IMR-90 (cell line): ENCODE measurements around the gene ST6GALNAC5. TPM values are rescaled to one million over a fixed set of nuclear protein-coding genes. Genes with fewer than 3 reads are reported as not detected.

Source experiments
- ATAC-seq: fragments of 200-7000 bp; cut with Tn5 transposase; 2 replicates; pipeline ENCODE4 v1.9.1; 2020; ENCODE audit warnings: low read depth, mild to moderate bottlenecking, moderate library complexity
- BruUV-seq: library from RNA; stranded (reverse); fragments of 400-500 nt; replicated peaks from 2 replicates; lab custom pipeline; 2021; lab: Mats Ljungman, UMichigan
- CTCF ChIA-PET: fragments of 300-600 bp; formaldehyde crosslinking; extraction: SDS; loops from one replicate; lab custom pipeline; 2021; ENCODE audit warnings: antibody characterized with exemption; lab: Yijun Ruan, JAX
- POLR2A ChIA-PET: fragments of 300-600 bp; sonication (Branson Sonifier 250); formaldehyde crosslinking; loops from one replicate; lab custom pipeline; 2022; ENCODE audit warnings: antibody characterized with exemption; ENCODE audit not compliant: unreplicated experiment; lab: Charles Lee
- DNase-seq: peaks from one replicate; pipeline ENCODE4 v3.0.0; 2013
- H2AFZ ChIP-seq: replicated peaks from 2 replicates; pipeline ENCODE3; 2013; ENCODE audit warnings: low read length, mild to moderate bottlenecking; ENCODE audit not compliant: poor library complexity
- H2AK5ac ChIP-seq: 2 replicates; pipeline ENCODE4 v1.6.1; 2013; ENCODE audit warnings: low read depth, low read length, inconsistent platforms
- H2AK9ac ChIP-seq: replicated peaks from 2 replicates; pipeline ENCODE3; 2013; ENCODE audit warnings: mild to moderate bottlenecking, low read depth, low read length, moderate library complexity; ENCODE audit not compliant: poor library complexity
- H2BK120ac ChIP-seq: 2 replicates; pipeline ENCODE4 v1.6.1; 2013; ENCODE audit warnings: low read depth, low read length, inconsistent platforms
- H2BK15ac ChIP-seq: 3 replicates; pipeline ENCODE4 v1.6.1; 2013; ENCODE audit warnings: low read depth, low read length, inconsistent platforms
- H2BK20ac ChIP-seq: 2 replicates; pipeline ENCODE4 v1.6.1; 2013; ENCODE audit warnings: low read depth, mild to moderate bottlenecking, inconsistent platforms, low read length, moderate library complexity
- H2BK5ac ChIP-seq: 2 replicates; pipeline ENCODE4 v1.6.1; 2013; ENCODE audit warnings: mild to moderate bottlenecking, low read depth, low read length, inconsistent platforms; ENCODE audit not compliant: poor library complexity, severe bottlenecking
- H3K14ac ChIP-seq: replicated peaks from 2 replicates; pipeline ENCODE4 v1.6.1; 2013; ENCODE audit warnings: low read depth, low read length, inconsistent platforms
- H3K18ac ChIP-seq: 2 replicates; pipeline ENCODE4 v1.6.1; 2013; ENCODE audit warnings: low read depth, low read length, control low read depth
- H3K23ac ChIP-seq: 2 replicates; pipeline ENCODE4 v1.6.1; 2013; ENCODE audit warnings: low read depth, low read length, inconsistent platforms
- H3K27ac ChIP-seq: 2 replicates; pipeline ENCODE4 v1.5.1; 2013; ENCODE audit warnings: mild to moderate bottlenecking, control low read depth, low read length; ENCODE audit not compliant: insufficient read depth
- H3K27me3 ChIP-seq: 2 replicates; pipeline ENCODE4 v1.6.1; 2013; ENCODE audit warnings: low read length; ENCODE audit not compliant: control insufficient read depth, insufficient read depth
- H3K36me3 ChIP-seq: 2 replicates; pipeline ENCODE4 v1.6.1; 2013; ENCODE audit warnings: low read length, mixed read lengths; ENCODE audit not compliant: control insufficient read depth, insufficient read depth
- H3K4ac ChIP-seq: 2 replicates; pipeline ENCODE4 v1.6.1; 2013; ENCODE audit warnings: low read depth, low read length, inconsistent platforms
- H3K4me1 ChIP-seq: 2 replicates; pipeline ENCODE4 v1.6.1; 2013; ENCODE audit warnings: low read length, mixed read lengths; ENCODE audit not compliant: control insufficient read depth, insufficient read depth
- H3K4me2 ChIP-seq: 2 replicates; pipeline ENCODE4 v1.6.1; 2013; ENCODE audit warnings: low read depth, mild to moderate bottlenecking, control low read depth, low read length, moderate library complexity
- H3K4me3 ChIP-seq: 2 replicates; pipeline ENCODE4 v1.5.1; 2013; ENCODE audit warnings: low read depth, mild to moderate bottlenecking, control low read depth, low read length, moderate library complexity; ENCODE audit not compliant: insufficient read depth
- H3K56ac ChIP-seq: 2 replicates; pipeline ENCODE4 v1.6.1; 2013; ENCODE audit warnings: low read length, inconsistent platforms; ENCODE audit not compliant: insufficient read depth; ENCODE audit errors: extremely low read depth
- H3K79me1 ChIP-seq, 2 experiments: 2 replicates each; pipeline ENCODE4 v1.6.1; 2013; ENCODE audit warnings: low read length in 2 of 2, inconsistent platforms in 1 of 2, low read depth in 1 of 2
- H3K9ac ChIP-seq: 2 replicates; pipeline ENCODE4 v1.6.1; 2013; ENCODE audit warnings: low read depth, low read length, control low read depth
- H3K9me1 ChIP-seq: 2 replicates; pipeline ENCODE4 v1.6.1; 2013; ENCODE audit warnings: low read length, inconsistent platforms; ENCODE audit not compliant: insufficient read depth
- H3K9me3 ChIP-seq: 2 replicates; pipeline ENCODE4 v1.6.1; 2013; ENCODE audit warnings: low read length; ENCODE audit not compliant: control insufficient read depth, insufficient read depth
- H4K20me1 ChIP-seq: 2 replicates; pipeline ENCODE4 v1.6.1; 2013; ENCODE audit warnings: low read length, inconsistent platforms; ENCODE audit not compliant: insufficient read depth
- H4K5ac ChIP-seq: 2 replicates; pipeline ENCODE4 v1.6.1; 2013; ENCODE audit warnings: mild to moderate bottlenecking, low read depth, low read length, control low read depth
- H4K8ac ChIP-seq, 2 experiments: 2 replicates each; pipeline ENCODE4 v1.6.1; 2013; ENCODE audit warnings: low read depth in 2 of 2, low read length in 2 of 2, control low read depth in 1 of 2, inconsistent platforms in 1 of 2
- H4K91ac ChIP-seq: 2 replicates; pipeline ENCODE4 v1.6.1; 2013; ENCODE audit warnings: low read depth, low read length, inconsistent platforms; ENCODE audit not compliant: insufficient read depth
- BHLHE40 ChIP-seq: fragments of 150-350 bp; IDR thresholded peaks from 2 replicates; pipeline ENCODE4 v1.6.1; 2016; ENCODE audit warnings: mild to moderate bottlenecking, low read depth, low read length
- CEBPB ChIP-seq: IDR thresholded peaks from 2 replicates; pipeline ENCODE4 v1.6.1; 2012; ENCODE audit warnings: low read depth, low read length, improper control_type of control experiment
- CTCF ChIP-seq: conservative IDR thresholded peaks from 2 replicates; pipeline ENCODE4 v1.5.1; 2012; ENCODE audit warnings: mild to moderate bottlenecking, low read depth, low read length, improper control_type of control experiment
- ELK1 ChIP-seq: fragments of 150-350 bp; IDR thresholded peaks from 2 replicates; pipeline ENCODE4 v1.6.1; 2016; ENCODE audit warnings: low read depth, mild to moderate bottlenecking, low read length, moderate library complexity, borderline replicate concordance
- MAFK ChIP-seq: IDR thresholded peaks from 2 replicates; pipeline ENCODE4 v1.6.1; 2012; ENCODE audit warnings: low read depth, low read length, improper control_type of control experiment
- MAZ ChIP-seq: IDR thresholded peaks from 2 replicates; pipeline ENCODE4 v1.6.1; 2012; ENCODE audit warnings: low read depth, mild to moderate bottlenecking, low read length, improper control_type of control experiment, moderate library complexity, borderline replicate concordance
- MXI1 ChIP-seq: IDR thresholded peaks from 2 replicates; pipeline ENCODE4 v1.6.1; 2012; ENCODE audit warnings: low read depth, mild to moderate bottlenecking, low read length, moderate library complexity, borderline replicate concordance
- POLR2A ChIP-seq: IDR thresholded peaks from 2 replicates; pipeline ENCODE4 v1.6.1; 2012; ENCODE audit warnings: mild to moderate bottlenecking, low read depth, low read length
- RAD21 ChIP-seq: IDR thresholded peaks from 2 replicates; pipeline ENCODE4 v1.6.1; 2012; ENCODE audit warnings: low read length, improper control_type of control experiment
- RCOR1 ChIP-seq: IDR thresholded peaks from 2 replicates; pipeline ENCODE4 v1.6.1; 2012; ENCODE audit warnings: mild to moderate bottlenecking, low read length, improper control_type of control experiment; ENCODE audit not compliant: insufficient replicate concordance
- RFX5 ChIP-seq: IDR thresholded peaks from 2 replicates; pipeline ENCODE4 v1.8.0; 2012; ENCODE audit warnings: low read depth, mild to moderate bottlenecking, low read length, moderate library complexity
- SMC3 ChIP-seq: fragments of 150-350 bp; IDR thresholded peaks from 2 replicates; pipeline ENCODE4 v1.6.1; 2016; ENCODE audit warnings: low read depth, mild to moderate bottlenecking, antibody characterized with exemption, low read length, moderate library complexity
- WGBS, 2 experiments: methylation state at CpG; one replicate each; pipeline versions ENCODE4 v1.1.5 to v1.1.7; 2013; ENCODE audit warnings: missing lambda C conversion rate in 2 of 2; ENCODE audit not compliant: insufficient read length in 1 of 2; ENCODE audit errors: extremely low coverage in 2 of 2; 5-methylcytosine and 5-hydroxymethylcytosine counted together
- dilution Hi-C: fragments of 300-500 bp; cut with HindIII; formaldehyde crosslinking; loops from one replicate; pipeline ENCODE4 v1.14.3; 2018; ENCODE audit warnings: low sequenced_read_pairs; ENCODE audit not compliant: unreplicated experiment
- in situ Hi-C: fragments of 300-500 bp; cut with MboI; formaldehyde crosslinking; loops from 3 replicates; pipeline ENCODE4 v1.14.3; 2019; ENCODE audit warnings: low sequenced_read_pairs, inconsistent platforms, mixed read lengths
- intact Hi-C: fragments of 100-400 bp; cut with micrococcal nuclease; formaldehyde crosslinking; loops from 2 replicates; pipeline ENCODE4 v1.10.0; 2022
- polyA plus RNA-seq, 3 experiments: library from polyadenylated mRNA; depleted of rRNA; stranded (reverse); fragments of >200 nt; gene quantifications; 2 replicates each; pipeline ENCODE4 v1.2.3, GENCODE V29; 2012; ENCODE audit warnings: low replicate concordance in 1 of 3
- total RNA-seq: library from RNA; depleted of rRNA; stranded (reverse); fragments of >200 nt; gene quantifications from 2 replicates; pipeline ENCODE4 v1.2.3, GENCODE V29; 2012
- TF ChIP-seq, protein P1 (sequence below): fragments of 150-350 bp; IDR thresholded peaks from 2 replicates; pipeline ENCODE4 v1.6.1; 2017; ENCODE audit warnings: mild to moderate bottlenecking, antibody characterized with exemption, low read length, low read depth

Gene ST6GALNAC5
- total and polyA plus RNA-seq, 2 of the 4 experiments (the other 2 are of a cell fraction): 3.4 to 4.0 TPM

- H2BK15ac ChIP-seq: no peak overlapping the region
- H3K4me1 ChIP-seq: no peaks in the 10 kb centered on the region
- no peak overlapping the region for H2BK5ac ChIP-seq
- in situ Hi-C loops (no loop called here), dilution Hi-C loops (no loop called here), intact Hi-C loops (no loop called here)
- no peaks in the 10 kb centered on the region for H3K36me3 ChIP-seq
- H4K5ac ChIP-seq: no peak overlapping the region
- H3K23ac ChIP-seq: no peak overlapping the region
- H3K9ac ChIP-seq: no peak overlapping the region
- BruUV-seq: no TSS peak
- H3K4me2 ChIP-seq: no peak overlapping the region
- no peak overlapping the region for H3K56ac ChIP-seq
- no peaks in the 10 kb centered on the region for H3K79me1 ChIP-seq
- no peak overlapping the region for H3K4ac ChIP-seq
- H3K4me3 ChIP-seq: no peak overlapping the region
- H2AK5ac ChIP-seq: no peak overlapping the region
- TF ChIP-seq MAFK (no peak), CEBPB (no peak), POLR2A (no peak), RFX5 (no peak), BHLHE40 (no peak), RCOR1 (no peak), CTCF (no peak), SMC3 (no peak), RAD21 (no peak), ELK1 (no peak), MAZ (no peak), MXI1 (no peak)
- TF ChIP-seq, protein P1, sequence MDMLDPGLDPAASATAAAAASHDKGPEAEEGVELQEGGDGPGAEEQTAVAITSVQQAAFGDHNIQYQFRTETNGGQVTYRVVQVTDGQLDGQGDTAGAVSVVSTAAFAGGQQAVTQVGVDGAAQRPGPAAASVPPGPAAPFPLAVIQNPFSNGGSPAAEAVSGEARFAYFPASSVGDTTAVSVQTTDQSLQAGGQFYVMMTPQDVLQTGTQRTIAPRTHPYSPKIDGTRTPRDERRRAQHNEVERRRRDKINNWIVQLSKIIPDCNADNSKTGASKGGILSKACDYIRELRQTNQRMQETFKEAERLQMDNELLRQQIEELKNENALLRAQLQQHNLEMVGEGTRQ: no peak
- H4K8ac ChIP-seq: no peak overlapping the region
- H2BK20ac ChIP-seq: no peak overlapping the region
- H4K20me1 ChIP-seq: no peaks in the 10 kb centered on the region
- H3K18ac ChIP-seq: no peak overlapping the region
- CTCF ChIA-PET: no interaction called here
- no peak overlapping the region for H3K27ac ChIP-seq
- POLR2A ChIA-PET: no interaction called here
- no peak overlapping the region for H2AK9ac ChIP-seq
- no peak overlapping the region for H3K14ac ChIP-seq
- H4K91ac ChIP-seq: no peak overlapping the region
- H3K27me3 ChIP-seq: no peaks in the 10 kb centered on the region
- no CpG with 5 or more reads among the region's 2 CpGs for WGBS, 2 experiments
- H2AFZ ChIP-seq: no peak overlapping the region
- H2BK120ac ChIP-seq: no peak overlapping the region
- ATAC-seq (no peak), DNase-seq (no peak)
- H3K9me1 ChIP-seq: no peaks in the 10 kb centered on the region; the same call in 1 of the 2 replicates
- H3K9me3 ChIP-seq: no peaks in the 10 kb centered on the region
These were observed 222.5 kb downstream of the ST6GALNAC5 start for GRCh38 chr1:77089756-77090155.
